HPDE6-E6E7 (cell line): ENCODE measurements around the gene FAF1.

Experiments used
- DNase-seq: peaks from one replicate; pipeline ENCODE4 v3.0.0; 2011; ENCODE audit warnings: missing footprints; ENCODE audit errors: extremely low spot score

FAF1 gene

DNA sequence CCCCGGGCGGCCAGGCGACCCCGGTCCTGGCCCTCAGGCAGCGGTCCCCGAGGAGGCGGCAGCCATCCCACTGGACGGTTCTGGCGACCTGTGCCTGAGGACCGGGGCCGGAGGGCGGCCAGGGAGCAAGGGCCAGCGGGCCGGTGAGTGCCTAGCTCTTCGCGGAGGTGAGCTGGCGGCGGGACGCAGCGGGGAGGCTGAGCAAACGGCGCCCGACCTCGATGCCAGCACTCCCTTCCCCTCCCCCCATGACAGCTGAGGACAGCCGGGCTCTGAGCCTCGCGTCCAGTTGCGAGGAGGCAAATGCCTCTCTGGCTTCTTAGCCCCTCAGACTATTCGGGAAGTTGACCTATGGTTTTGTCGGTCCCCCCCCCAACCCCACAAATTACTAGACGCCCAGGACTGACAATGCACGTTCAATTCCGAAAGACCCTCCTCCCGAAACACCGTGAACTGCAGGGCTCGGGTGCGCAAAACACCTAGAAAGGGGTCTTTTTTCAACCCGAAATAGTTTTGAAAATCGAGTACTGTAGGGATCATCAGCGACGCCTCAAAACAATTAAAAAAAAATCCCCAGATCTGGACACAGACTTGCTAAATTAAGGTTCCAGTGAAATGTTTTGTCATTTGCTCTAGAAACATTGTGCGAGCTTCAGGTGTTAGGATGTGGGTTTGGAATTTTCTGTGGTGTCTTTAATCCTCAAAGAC lies 18.2 kb upstream of the FAF1 start:
- peak; percentile 45 for DNase-seq

- DNase-seq: peak; percentile 31
Measured at GRCh38 chr1:50977575-50978143, 17.6 kb upstream of the FAF1 start.

DNA sequence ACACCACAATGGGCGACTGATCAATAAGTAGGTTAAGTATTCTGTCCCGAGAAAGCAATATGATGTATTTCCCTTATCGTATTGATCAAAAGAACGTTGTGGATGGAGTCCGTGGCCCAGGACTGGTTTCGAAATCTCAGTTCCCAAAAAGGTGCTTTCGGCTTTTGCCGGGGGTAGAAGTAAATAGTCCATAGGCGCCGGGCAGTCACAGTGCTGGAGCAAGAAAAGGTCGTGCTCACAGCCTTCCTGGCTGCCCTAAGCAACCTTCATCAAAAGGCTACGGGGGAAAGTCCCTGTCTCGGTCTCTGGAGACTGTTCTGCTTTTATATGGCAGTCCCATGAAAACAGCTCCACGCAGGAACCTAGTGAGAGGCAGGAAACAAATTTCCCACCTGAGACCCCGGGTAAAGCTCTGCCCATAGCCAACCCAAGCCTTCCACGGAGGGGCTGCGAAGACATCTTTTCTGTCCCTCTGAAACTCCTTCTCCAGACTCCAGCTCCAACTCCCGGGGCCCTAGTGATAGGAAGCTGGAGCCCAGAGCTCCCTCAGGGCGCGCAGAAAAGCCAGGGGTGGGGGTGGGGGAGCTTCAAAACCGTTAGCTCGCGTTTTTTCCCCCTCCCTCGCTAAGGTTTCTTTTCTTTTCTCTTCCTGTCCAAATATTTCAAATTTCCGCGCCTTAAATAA lies 17.0 kb upstream of the FAF1 start:
- DNase-seq: peak; percentile 7

- no peak for DNase-seq
Measured at GRCh38 chr1:50976111-50976889, 16.2 kb upstream of the FAF1 start.

GRCh38 chr1:50975436-50975835 lies 15.4 kb upstream of the FAF1 start:
- no peak for DNase-seq

DNA sequence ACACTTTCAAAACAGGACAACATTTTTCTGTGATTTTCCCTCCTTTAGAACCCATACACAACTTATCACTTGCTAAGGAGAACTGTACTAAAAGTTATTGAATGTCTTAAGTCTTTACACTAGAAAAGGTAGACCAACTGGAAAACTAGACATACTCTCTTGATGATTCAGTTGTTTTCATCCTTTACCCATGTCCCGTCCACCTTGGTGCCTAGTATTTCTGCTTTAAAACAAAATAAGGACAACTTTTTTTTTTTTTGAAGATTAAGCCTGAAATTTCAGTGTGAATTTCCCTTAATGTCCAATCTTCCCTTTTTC lies 14.5 kb upstream of the FAF1 start:
- no peak for DNase-seq

DNA sequence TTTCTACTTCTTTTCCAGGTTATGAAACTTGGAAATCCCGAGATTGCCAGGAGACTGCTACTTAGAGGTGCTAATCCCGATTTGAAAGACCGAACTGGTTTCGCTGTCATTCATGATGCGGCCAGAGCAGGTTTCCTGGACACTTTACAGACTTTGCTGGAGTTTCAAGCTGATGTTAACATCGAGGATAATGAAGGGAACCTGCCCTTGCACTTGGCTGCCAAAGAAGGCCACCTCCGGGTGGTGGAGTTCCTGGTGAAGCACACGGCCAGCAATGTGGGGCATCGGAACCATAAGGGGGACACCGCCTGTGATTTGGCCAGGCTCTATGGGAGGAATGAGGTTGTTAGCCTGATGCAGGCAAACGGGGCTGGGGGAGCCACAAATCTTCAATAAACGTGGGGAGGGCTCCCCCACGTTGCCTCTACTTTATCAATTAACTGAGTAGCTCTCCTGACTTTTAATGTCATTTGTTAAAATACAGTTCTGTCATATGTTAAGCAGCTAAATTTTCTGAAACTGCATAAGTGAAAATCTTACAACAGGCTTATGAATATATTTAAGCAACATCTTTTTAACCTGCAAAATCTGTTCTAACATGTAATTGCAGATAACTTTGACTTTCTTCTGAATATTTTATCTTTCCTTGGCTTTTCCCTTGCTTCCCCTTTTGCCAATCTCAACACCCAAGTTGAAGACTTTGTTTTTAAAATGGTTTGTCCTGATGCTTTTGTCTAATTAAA lies 14.0 kb upstream of the FAF1 start:
- DNase-seq: no peak

GRCh38 chr1:50973255-50973654 lies 13.2 kb upstream of the FAF1 start:
- DNase-seq: no peak

GRCh38 chr1:50972766-50973165 lies 12.7 kb upstream of the FAF1 start:
- no peak for DNase-seq

GRCh38 chr1:50971748-50972305 lies 11.8 kb upstream of the FAF1 start:
- DNase-seq: no peak

- DNase-seq: no peak
Measured at GRCh38 chr1:50970931-50971582, 11.0 kb upstream of the FAF1 start.

- no peak for DNase-seq
Measured at GRCh38 chr1:50970509-50970887, 10.4 kb upstream of the FAF1 start.

GRCh38 chr1:50969611-50970508 lies 9.8 kb upstream of the FAF1 start, which contains the start of gene CDKN2C:
TSS of gene CDKN2C (plus strand) at chr1:50970245. CDS start at chr1:50970369, 124 bp downstream.
- peak; percentile 42 for DNase-seq

GRCh38 chr1:50968821-50969610 lies 8.9 kb upstream of the FAF1 start:
- DNase-seq: peak; percentile 28

DNA sequence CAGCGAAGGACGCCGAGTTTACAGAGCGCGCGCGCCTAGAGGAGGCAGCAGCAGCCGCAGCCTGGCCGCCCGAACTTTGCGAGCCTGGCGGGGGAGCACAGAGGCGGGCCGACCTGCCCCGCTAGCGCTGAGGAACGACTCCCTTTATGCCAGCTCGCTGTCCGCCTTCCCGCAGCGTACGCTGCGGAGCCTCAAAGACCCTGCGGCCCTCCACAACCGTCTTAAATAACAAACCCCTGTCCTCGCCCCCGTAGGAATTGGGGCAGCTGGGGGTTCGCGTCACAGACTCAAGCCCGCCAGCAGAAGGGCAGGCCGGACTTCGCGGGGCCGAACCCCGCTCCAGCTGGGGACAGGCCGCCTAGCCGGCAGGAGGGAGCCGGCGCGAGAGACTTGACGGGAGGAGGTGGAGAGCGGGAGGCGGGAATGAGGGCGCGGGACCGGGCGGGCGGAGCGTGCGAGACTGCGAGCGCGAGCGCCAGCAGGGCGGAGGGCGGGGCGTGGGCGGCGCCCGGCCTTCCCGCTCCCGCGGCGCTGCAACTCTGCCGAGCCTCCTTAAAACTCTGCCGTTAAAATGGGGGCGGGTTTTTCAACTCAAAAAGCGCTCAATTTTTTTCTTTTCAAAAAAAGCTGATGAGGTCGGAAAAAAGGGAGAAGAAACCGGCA lies 8.2 kb upstream of the FAF1 start:
- peak; percentile 75 for DNase-seq

- DNase-seq: no peak
Measured at GRCh38 chr1:50967416-50968157, 7.5 kb upstream of the FAF1 start.

GRCh38 chr1:50966991-50967390 lies 6.9 kb upstream of the FAF1 start:
- DNase-seq: no peak

DNA sequence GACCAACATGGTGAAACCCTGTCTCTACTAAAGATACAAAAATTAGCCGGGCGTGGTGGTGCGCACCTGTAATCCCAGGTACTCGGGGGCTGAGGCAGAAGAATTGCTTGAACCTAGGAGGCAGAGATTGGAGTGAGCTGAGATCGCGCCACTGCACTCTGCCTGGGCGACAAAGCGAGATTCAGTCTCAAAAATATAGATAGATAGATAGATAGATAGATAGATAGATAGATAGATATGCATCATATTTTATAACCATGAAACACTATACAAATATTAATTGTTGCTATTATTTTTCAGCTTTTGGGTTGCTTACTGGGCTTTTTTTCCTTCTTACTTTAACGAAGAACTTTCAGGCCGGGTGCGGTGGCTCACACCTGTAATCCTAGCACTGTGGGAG lies 4.8 kb upstream of the FAF1 start:
- DNase-seq: no peak
